GM21576 (cell line): Measurements from ENCODE around the gene TSC22D1.

ENCODE experiments used
- ATAC-seq: cut with Tn5 transposase; IDR thresholded peaks from one replicate; pipeline ENCODE4 v1.9.1; 2021; ENCODE audit warnings: mild to moderate bottlenecking, moderate library complexity; ENCODE audit not compliant: unreplicated experiment

TSC22D1 gene

DNA sequence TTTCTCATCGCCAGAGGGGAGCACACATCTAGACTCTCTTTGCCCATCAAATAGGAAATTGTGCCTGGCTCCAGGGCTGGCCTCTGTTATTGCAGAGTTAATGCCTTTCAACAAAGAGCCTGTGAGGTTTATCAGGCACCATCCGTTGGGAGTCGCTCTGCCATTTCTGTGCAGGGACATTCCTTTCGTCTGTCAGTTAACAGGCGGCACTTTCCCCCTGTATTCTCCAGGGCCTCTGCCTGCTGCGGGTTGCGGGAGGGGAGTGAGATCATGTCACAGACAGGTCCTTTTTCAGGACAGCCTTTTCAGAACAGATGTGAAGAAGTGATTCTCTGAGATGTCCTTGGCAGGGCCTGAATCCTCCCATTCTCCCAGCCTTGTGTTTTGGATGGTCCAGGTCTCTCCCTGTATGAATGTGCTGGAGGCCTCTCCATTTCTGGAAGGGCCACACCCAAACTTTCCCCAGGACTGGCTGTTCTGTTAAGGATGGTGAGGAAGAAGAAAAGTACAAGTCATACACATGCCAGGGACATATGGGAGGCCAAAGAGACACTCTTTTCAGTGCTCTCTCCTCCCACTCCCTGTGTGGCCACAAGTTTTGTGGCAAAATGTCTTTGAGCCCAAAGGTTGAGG, 187.6 kb downstream of the TSC22D1 start:
- ATAC-seq: no peak

DNA sequence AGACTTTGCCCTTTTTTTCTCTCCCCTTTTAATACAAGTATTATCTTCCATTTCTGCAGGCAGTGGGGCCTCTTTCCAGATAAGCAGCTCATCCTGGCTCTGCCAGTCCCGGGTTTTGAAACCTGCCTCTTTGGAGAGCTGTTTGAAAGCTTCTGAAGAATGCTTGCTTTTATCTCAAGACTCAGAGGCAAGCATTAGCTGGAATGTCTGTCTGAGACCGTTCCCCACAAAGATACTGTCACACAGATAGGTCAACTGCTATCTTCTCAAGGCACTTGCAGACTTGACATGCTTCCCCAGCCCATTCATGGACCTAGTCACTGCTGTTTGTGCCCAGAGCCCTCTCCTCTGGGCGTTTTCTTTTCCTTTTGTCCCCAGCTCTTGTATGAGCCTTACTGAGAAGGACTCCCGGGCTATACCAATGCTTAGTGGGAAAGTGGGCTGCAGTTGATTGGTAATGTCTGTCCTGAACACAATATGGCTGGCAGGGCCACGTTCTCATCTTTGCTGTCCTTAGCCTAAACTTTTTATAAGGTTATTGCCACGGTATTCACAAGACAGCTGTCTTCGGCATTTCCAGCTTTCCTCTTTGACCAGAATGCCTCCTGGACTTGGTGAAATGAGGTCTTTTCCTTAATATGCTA, 189.1 kb downstream of the TSC22D1 start:
- ATAC-seq: no peak

DNA sequence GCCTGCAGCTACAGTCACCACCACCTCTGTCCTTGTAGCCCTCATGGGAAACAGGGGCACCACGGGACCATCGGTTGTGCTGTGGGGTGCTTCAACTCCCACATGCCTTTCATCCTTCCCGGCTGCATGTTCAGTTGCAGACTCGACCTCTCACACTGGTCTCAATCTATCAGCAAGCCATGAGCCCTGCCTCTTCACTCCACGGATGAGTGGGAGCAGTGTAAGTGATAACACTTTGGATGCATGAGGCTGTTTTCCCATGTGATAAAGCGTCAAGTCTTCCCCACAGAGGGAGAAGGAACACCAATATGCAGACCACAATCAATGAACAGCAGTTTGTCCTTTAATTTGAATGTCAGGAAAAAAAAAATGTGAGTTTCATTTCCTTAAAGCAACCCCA, 190.3 kb downstream of the TSC22D1 start:
- no peak for ATAC-seq

DNA sequence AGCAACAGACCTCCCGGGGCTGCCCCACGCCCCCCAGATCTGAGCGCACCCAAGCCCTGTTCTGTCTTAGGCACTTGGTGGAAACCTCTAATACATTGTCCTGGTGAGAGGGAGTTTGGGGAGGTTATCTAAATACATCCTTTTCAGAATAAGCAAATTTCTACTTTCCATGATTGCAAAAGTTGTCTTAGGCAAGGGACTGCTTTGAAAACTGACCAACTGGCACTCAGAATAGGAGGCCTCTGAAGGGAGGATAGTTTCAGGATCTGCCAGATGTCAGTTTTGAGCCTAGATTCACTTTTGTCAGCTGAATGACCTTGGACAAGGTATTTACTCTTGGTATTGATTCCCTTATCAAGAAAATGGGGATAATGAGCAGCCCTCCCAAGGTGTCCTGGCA, 190.7 kb downstream of the TSC22D1 start:
- ATAC-seq: no peak

DNA sequence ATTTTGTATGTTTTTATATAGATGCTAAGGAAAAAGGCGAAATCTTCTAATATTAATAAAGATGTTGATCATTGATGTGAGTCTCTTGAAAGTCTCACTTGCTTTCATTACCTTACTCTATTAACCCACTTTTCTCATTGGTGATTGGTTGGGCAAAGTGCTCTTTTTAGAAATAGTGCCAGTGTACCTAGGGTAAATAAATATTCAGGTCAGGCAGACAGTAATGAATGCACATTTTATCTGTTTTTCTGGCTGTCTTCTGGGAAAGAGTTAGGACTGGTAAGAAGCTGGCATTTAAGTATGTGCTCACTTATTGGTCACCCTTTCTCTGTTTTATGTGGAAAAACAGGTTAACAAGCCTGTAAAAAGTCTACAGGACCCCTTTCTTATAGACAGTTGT, 191.4 kb downstream of the TSC22D1 start:
- ATAC-seq: no peak

DNA sequence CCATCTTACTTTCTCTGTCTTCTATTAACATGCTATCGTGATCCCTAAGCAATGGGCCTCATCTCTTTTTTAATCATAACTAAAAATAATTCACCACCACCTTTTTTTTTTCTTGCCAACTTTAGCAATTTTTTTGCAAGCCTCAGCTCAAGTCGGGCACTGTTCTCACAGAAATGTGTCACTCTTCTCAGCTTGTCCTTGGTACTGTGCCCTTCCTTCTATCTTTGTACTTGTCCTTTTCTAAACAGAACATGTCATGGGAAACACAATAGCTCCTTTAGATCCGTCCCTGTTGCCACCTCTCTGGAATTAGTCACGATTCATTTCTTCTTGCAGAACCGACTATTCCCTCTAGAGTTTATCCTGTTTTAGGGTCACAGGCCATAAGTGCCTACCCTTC, 192.2 kb downstream of the TSC22D1 start:
- ATAC-seq: no peak

DNA sequence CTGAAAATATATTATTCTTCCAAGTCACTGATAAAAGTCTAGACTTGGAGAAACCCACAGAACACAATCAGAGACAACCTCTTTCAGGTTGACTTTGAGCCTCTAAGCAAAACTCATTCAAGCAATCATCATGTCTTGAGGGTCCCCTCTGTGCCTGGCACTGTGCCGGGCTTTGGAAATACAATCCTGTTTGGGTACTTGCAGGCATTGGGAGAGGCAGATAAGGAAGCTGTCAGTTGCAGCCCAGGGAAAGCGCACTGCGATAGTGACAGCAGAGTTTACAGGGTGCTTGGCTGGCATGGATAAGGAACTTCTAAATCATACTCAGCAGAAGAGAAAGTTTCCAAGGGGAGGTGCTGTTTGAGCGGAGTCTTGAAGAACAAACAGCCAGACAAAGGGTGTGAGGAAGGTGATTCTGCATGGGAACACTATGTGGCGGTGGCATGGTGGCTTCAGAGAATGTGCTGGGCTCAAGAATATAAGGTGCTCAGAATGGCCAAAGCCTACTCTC, 193.4 kb downstream of the TSC22D1 start:
- ATAC-seq: no peak
